HCT116 (cell line): ENCODE data around the gene DHX57. TPM values are rescaled to one million over a fixed set of nuclear protein-coding genes. Genes with fewer than 3 reads are reported as not detected.

Experiments
- ATAC-seq: fragments of 200-7000 bp; cut with Tn5 transposase; 2 replicates; pipeline ENCODE4 v1.9.1; 2020; ENCODE audit warnings: mild to moderate bottlenecking, moderate library complexity
- BruUV-seq: library from RNA; stranded (reverse); fragments of 400-500 nt; replicated peaks from 2 replicates; lab custom pipeline; 2021; lab: Mats Ljungman, UMichigan
- CTCF ChIA-PET: fragments of 300-600 bp; sonication (Branson Sonifier 250); formaldehyde crosslinking; loops from one replicate; lab custom pipeline; 2021; ENCODE audit warnings: antibody characterized with exemption; lab: Charles Lee
- POLR2A ChIA-PET: fragments of 300-600, 350-600 bp; sonication (Branson Sonifier 250); formaldehyde crosslinking; loops from one replicate; lab custom pipeline; 2021; ENCODE audit warnings: antibody characterized with exemption; lab: Charles Lee
- RAD21 ChIA-PET, 2 experiments: fragments of 300-600 bp; sonication (Branson Sonifier 250); formaldehyde crosslinking; loops; one replicate each; lab custom pipeline; 2023; ENCODE audit warnings: low total read pairs in 2 of 2; ENCODE audit not compliant: uncharacterized antibody in 2 of 2, unreplicated experiment in 2 of 2, low non-redundant PET in 1 of 2; lab: Charles Lee
- DNase-seq: peaks from one replicate; pipeline ENCODE4 v3.0.0-alpha.2; 2010; ENCODE audit warnings: low read depth, low spot score
- H2AFZ ChIP-seq: fragments of 200-600 bp; shearing (Covaris generic), sonication (generic); 2 replicates; pipeline ENCODE4 v1.6.1; 2017; ENCODE audit warnings: low read depth, mixed run types, mixed read lengths, antibody characterized with exemption, low read length; ENCODE audit not compliant: poor library complexity, severe bottlenecking
- H3K27ac ChIP-seq: 2 replicates; pipeline ENCODE4 v1.5.1; 2012; ENCODE audit warnings: low read depth, low read length
- H3K27me3 ChIP-seq: fragments of 200-600 bp; sonication (generic); 2 replicates; pipeline ENCODE4 v1.6.1; 2016; ENCODE audit warnings: mixed run types, low read length, mixed read lengths; ENCODE audit not compliant: insufficient read depth
- H3K36me3 ChIP-seq, 2 experiments: fragments of 200-500 bp in 1 of 2; fragments of 200-600 bp in 1 of 2; sonication (Bioruptor generic) in 1 of 2; sonication (generic) in 1 of 2; 2 replicates each; pipeline versions ENCODE4 v1.5.1 to v1.6.1; 2014 to 2016; ENCODE audit warnings: low read length in 2 of 2, inconsistent platforms in 1 of 2, mixed read lengths in 1 of 2, mixed run types in 1 of 2; ENCODE audit not compliant: insufficient read depth in 2 of 2, control insufficient read depth in 1 of 2
- H3K4me1 ChIP-seq, 2 experiments: fragments of 200-600 bp in 1 of 2; sonication (generic) in 1 of 2; 2 replicates each; pipeline versions ENCODE4 v1.5.1 to v1.6.1; 2012 to 2017; ENCODE audit warnings: low read length in 2 of 2, inconsistent platforms in 1 of 2, mild to moderate bottlenecking in 1 of 2, mixed read lengths in 1 of 2, mixed run types in 1 of 2, moderate library complexity in 1 of 2; ENCODE audit not compliant: insufficient read depth in 2 of 2, control insufficient read depth in 1 of 2
- H3K4me2 ChIP-seq: fragments of 200-600 bp; sonication (generic); 2 replicates; pipeline ENCODE4 v1.6.1; 2017; ENCODE audit warnings: mixed run types, low read length, mixed read lengths
- H3K4me3 ChIP-seq, 2 experiments: fragments of 200-600 bp in 1 of 2; sonication (generic) in 1 of 2; replicated peaks in 1 of 2; 2 replicates each; pipeline ENCODE4 v1.5.1; 2011 to 2016; ENCODE audit warnings: low read length in 2 of 2, control low read depth in 1 of 2, low read depth in 1 of 2, mild to moderate bottlenecking in 1 of 2, mixed read lengths in 1 of 2, mixed run types in 1 of 2
- H3K79me2 ChIP-seq: fragments of 200-600 bp; sonication (generic); 2 replicates; pipeline ENCODE4 v1.6.1; 2017; ENCODE audit warnings: mild to moderate bottlenecking, mixed run types, low read length, moderate library complexity, mixed read lengths; ENCODE audit not compliant: insufficient read depth
- H3K9ac ChIP-seq: fragments of 200-600 bp; sonication (generic); 2 replicates; pipeline ENCODE4 v1.6.1; 2016; ENCODE audit warnings: low read length, mixed read lengths
- H3K9me2 ChIP-seq: fragments of 200-600 bp; sonication (generic), shearing (Covaris generic); 2 replicates; pipeline ENCODE4 v1.6.1; 2017; ENCODE audit warnings: mixed run types, mild to moderate bottlenecking, moderate library complexity; ENCODE audit not compliant: insufficient read depth
- H3K9me3 ChIP-seq, 2 experiments: fragments of 200-500 bp in 1 of 2; fragments of 200-600 bp in 1 of 2; sonication (Bioruptor generic) in 1 of 2; sonication (generic) in 1 of 2; 2 replicates each; pipeline ENCODE4 v1.6.1; 2014 to 2017; ENCODE audit warnings: low read length in 2 of 2, mixed read lengths in 2 of 2, inconsistent platforms in 1 of 2, low read depth in 1 of 2, mild to moderate bottlenecking in 1 of 2, mixed run types in 1 of 2, moderate library complexity in 1 of 2; ENCODE audit not compliant: control insufficient read depth in 1 of 2, insufficient read depth in 1 of 2
- H4K20me1 ChIP-seq: fragments of 200-600 bp; sonication (generic), shearing (Covaris generic); 2 replicates; pipeline ENCODE4 v1.6.1; 2017; ENCODE audit warnings: mixed run types, mild to moderate bottlenecking, moderate library complexity; ENCODE audit not compliant: insufficient read depth
- ATF3 ChIP-seq: IDR thresholded peaks from 2 replicates; pipeline ENCODE4 v1.6.1; 2012
- CBX3 ChIP-seq: IDR thresholded peaks from 2 replicates; pipeline ENCODE4 v1.6.1; 2012; ENCODE audit warnings: low read depth
- CTCF ChIP-seq, 3 experiments: fragments of 200-600 bp in 1 of 3; sonication (generic) in 1 of 3; IDR thresholded peaks in 2 of 3; conservative IDR thresholded peaks in 1 of 3; 2 replicates each; pipeline ENCODE4 v1.5.1; 2012 to 2017; ENCODE audit warnings: low read depth in 2 of 3, low read length in 2 of 3, antibody characterized with exemption in 1 of 3, borderline replicate concordance in 1 of 3, control low read depth in 1 of 3, mild to moderate bottlenecking in 1 of 3, mixed read lengths in 1 of 3, mixed run types in 1 of 3, moderate library complexity in 1 of 3; ENCODE audit not compliant: insufficient read depth in 1 of 3
- EGR1 ChIP-seq: IDR thresholded peaks from 2 replicates; pipeline ENCODE4 v1.6.1; 2012; ENCODE audit warnings: low read depth
- ELF1 ChIP-seq: IDR thresholded peaks from 2 replicates; pipeline ENCODE4 v1.6.1; 2012; ENCODE audit warnings: low read depth, borderline replicate concordance
- EZH2 ChIP-seq: fragments of 200-600 bp; sonication (generic); IDR thresholded peaks from 2 replicates; pipeline ENCODE4 v1.6.1; 2017; ENCODE audit warnings: antibody characterized with exemption, mixed run types
- EZH2phosphoT487 ChIP-seq: fragments of 200-600 bp; IDR thresholded peaks from 2 replicates; pipeline ENCODE4 v1.6.1; 2018; ENCODE audit warnings: antibody characterized with exemption, borderline replicate concordance
- FOSL1 ChIP-seq: IDR thresholded peaks from 2 replicates; pipeline ENCODE4 v1.6.1; 2012; ENCODE audit warnings: low read depth
- POLR2A ChIP-seq: IDR thresholded peaks from 2 replicates; pipeline ENCODE4 v1.7.0; 2011; ENCODE audit warnings: borderline replicate concordance; ENCODE audit not compliant: insufficient read depth, insufficient read length; ENCODE audit errors: extremely low read depth
- POLR2AphosphoS5 ChIP-seq: IDR thresholded peaks from 2 replicates; pipeline ENCODE4 v1.6.1; 2011; ENCODE audit warnings: mild to moderate bottlenecking, low read depth, low read length, moderate library complexity
- SIN3A ChIP-seq: IDR thresholded peaks from 2 replicates; pipeline ENCODE4 v1.6.1; 2012; ENCODE audit warnings: low read depth
- SP1 ChIP-seq: IDR thresholded peaks from 2 replicates; pipeline ENCODE4 v1.6.1; 2012; ENCODE audit warnings: low read depth
- SRF ChIP-seq: IDR thresholded peaks from 2 replicates; pipeline ENCODE4 v1.6.1; 2012; ENCODE audit warnings: low read depth
- YY1 ChIP-seq: IDR thresholded peaks from 2 replicates; pipeline ENCODE4 v1.6.1; 2011; ENCODE audit warnings: low read length, low read depth, moderate library complexity, mild to moderate bottlenecking; ENCODE audit not compliant: insufficient replicate concordance; ENCODE audit errors: extremely low read depth
- ZBTB33 ChIP-seq: IDR thresholded peaks from 2 replicates; pipeline ENCODE4 v1.6.1; 2011; ENCODE audit warnings: mild to moderate bottlenecking, low read length, moderate library complexity; ENCODE audit not compliant: insufficient replicate concordance; ENCODE audit errors: extremely low read depth
- ZFX ChIP-seq: fragments of 450-650 bp; IDR thresholded peaks from 2 replicates; pipeline ENCODE4 v1.6.1; 2017
- ZNF274 ChIP-seq: fragments of 200-500 bp; sonication (Bioruptor generic); IDR thresholded peaks from 2 replicates; pipeline ENCODE4 v1.6.1; 2014; ENCODE audit warnings: mild to moderate bottlenecking, low read depth, low read length, inconsistent platforms
- intact Hi-C: fragments of 100-400 bp; cut with micrococcal nuclease; formaldehyde crosslinking; loops from 2 replicates; pipeline ENCODE4 v1.10.0; 2022
- total RNA-seq: library from RNA; stranded (reverse); gene quantifications from one replicate; pipeline ENCODE4 v1.2.1, GENCODE V29; 2021; ENCODE audit not compliant: unreplicated experiment

DHX57 gene
- total RNA-seq, 1 experiment from 2014 or later: 19.4 TPM

- H3K27me3 ChIP-seq: no peaks in the 10 kb centered on the region
- H3K4me2 ChIP-seq: no peak within 1 kb of the TSS
- ChIA-PET CTCF (no interaction called here), POLR2A (no interaction called here)
- no peak within 1 kb of the TSS for H3K27ac ChIP-seq
- H3K9ac ChIP-seq: no peak within 1 kb of the TSS
- intact Hi-C loops: no loop called here
- DNase-seq: no peak
- H3K4me3 ChIP-seq: no peak within 1 kb of the TSS
- TF ChIP-seq ZBTB33 (no peak), SP1 (no peak), SRF (no peak), EZH2phosphoT487 (no peak), ELF1 (no peak), ZFX (no peak), FOSL1 (no peak)
- TF ChIP-seq, all 23 proteins: peak for 0
- Histone ChIP-seq H4K20me1 (no peaks in the 10 kb centered on the region), H3K9me3 (no peaks in the 10 kb centered on the region), H2AFZ (no peak within 1 kb of the TSS), H3K36me3 (no peaks in the 10 kb centered on the region), H3K79me2 (no peaks in the 10 kb centered on the region), H3K9me2 (no peaks in the 10 kb centered on the region), H3K4me1 (0 out of 4 replicates have a peak, but pooled peaks cover 0 to 4% of the 10 kb centered on the region in 2 experiments)
- RAD21 ChIA-PET: no interaction called here
- BruUV-seq: no TSS peak
- no peak for ATAC-seq
These were observed 13.8 kb upstream of the DHX57 start, which contains the start of gene ARHGEF33 for GRCh38 chr2:38889575-38889974. Gene ARHGEF33 (plus strand): TSS chr2:38889875. CDS start chr2:38919448, 29,573 bp downstream.

- no peak overlapping the region for H3K27ac ChIP-seq
- H3K4me2 ChIP-seq: no peak overlapping the region
- no TSS peak for BruUV-seq
- H3K36me3 ChIP-seq: no peaks in the 10 kb centered on the region
- H4K20me1 ChIP-seq: no peaks in the 10 kb centered on the region
- ChIA-PET POLR2A (no interaction called here), CTCF (no interaction called here), RAD21 (no interaction called here)
- no peaks in the 10 kb centered on the region for H3K9me2 ChIP-seq
- intact Hi-C loops: no loop called here
- H3K9me3 ChIP-seq: no peaks in the 10 kb centered on the region
- ATAC-seq (no peak), DNase-seq (no peak)
- no peak overlapping the region for H2AFZ ChIP-seq
- H3K4me1 ChIP-seq: 0 out of 4 replicates have a peak, but pooled peaks cover 0 to 4% of the 10 kb centered on the region in 2 experiments
- H3K9ac ChIP-seq: no peak overlapping the region
- no peaks in the 10 kb centered on the region for H3K27me3 ChIP-seq
- no peak overlapping the region for H3K4me3 ChIP-seq
- no peaks in the 10 kb centered on the region for H3K79me2 ChIP-seq
- TF ChIP-seq POLR2A (no peak), YY1 (no peak), EZH2 (no peak), ELF1 (no peak), POLR2AphosphoS5 (no peak), ZNF274 (no peak), EGR1 (no peak), EZH2phosphoT487 (no peak), CTCF (IDR thresholded peaks at IDR 0.05 in 2 of 3, conservative IDR thresholded peaks at IDR 0.05 in 1 of 3; ENCODE audit: borderline replicate concordance in 1 of 3, insufficient read depth in 1 of 3, low read depth in 2 of 3, low read length in 2 of 3) (no peak), SP1 (no peak), ATF3 (no peak), CBX3 (no peak), SIN3A (no peak)
These were observed 13.3 kb upstream of the DHX57 start for GRCh38 chr2:38889045-38889444.
